HCEC 1CT (cell line): ENCODE measurements around the gene KRT79.

Experiments used
- DNase-seq: peaks from one replicate; pipeline ENCODE4 v3.0.0-alpha.2; 2017

Gene KRT79

DNA sequence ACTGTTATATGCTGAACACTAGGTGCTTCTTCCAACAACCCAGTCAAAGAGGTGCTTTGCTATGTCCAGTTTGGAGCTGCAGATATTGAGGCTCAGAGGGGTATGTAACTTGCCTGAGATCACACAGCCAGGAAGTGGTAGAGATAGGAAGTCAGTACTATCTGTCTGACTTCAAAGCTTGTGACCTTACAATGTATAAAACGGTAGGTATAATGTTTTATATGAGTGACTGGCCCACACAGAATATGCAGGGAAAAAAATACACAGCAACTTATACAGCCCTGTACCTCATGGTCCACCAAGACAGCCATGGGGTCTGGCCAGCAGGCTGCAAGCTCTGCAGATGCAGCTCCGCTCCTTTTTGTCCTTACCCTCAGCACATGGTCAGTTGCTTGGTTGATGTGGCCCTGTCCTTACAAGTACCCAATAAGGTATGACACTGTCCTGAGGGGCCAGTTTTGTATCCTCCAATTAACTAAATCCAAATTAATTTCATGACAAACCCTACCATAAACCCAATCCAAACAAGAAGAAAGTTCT is 16.3 kb downstream of the KRT79 start:
- no peak for DNase-seq

- no peak for DNase-seq
Measured at GRCh38 chr12:52817003-52817698, 17.0 kb downstream of the KRT79 start.

DNA sequence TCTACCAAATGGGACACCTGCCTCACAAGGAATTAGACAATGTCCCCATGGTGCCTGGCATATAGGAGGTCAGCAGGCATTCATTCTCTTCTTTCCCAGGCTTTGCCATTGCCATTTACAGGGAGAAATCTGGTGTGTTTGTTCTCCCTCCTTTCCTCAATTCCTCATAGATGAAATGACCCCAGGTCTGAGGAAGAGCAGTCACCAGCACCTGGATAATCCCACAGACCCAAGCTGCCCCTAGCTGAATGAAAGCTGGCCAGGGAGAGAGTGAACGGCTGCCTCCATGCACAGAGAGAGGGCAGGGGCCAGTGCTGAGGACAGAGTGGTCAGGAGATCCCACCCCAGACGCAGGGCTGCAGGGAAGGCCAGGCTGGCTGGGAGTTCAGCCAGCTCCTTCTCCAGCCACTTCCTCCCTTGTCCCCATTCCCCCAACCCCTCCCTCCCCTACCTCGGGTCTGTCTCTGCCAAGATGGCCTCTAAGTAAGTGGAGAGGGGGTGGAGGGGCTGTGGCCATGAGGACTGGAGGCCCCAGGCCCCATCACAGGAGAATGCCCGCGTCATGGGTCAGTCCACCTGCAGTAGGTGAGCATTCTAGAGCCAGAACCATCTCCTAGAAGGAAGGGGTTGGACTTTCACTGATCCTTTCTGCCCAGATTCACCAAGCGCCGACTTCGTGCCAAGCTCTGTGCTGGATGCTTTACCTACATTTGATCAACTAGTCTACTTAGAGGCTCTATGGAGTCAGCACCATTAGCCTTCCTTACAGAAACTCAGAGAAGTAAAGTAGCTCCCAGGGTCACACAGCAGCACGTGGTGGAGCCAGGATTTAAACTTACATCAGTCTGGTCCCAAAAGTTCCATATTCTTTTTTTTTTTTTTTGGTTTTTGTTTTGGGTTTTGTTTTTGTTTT is 18.2 kb downstream of the KRT79 start:
- DNase-seq: no peak

DNA sequence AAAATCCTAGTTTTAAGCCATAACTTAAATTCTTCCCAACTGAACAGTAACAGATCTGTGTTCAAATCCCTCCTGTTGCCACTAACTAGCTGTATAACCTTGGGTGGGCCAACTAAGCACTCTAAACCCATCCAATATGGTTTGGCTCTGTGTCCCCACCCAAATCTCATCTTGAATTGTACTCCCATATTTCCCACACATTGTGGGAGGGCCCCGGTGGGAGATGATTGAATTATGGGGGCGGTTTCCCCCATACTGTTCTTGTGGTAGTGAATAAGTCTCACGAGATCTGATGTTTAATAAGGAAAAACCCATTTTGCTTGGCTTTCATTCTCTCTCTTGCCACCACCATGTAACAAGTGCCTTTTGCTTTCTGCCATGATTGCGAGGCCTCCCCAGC is 18.9 kb downstream of the KRT79 start:
- no peak for DNase-seq

GRCh38 chr12:52814710-52815155 is 19.4 kb downstream of the KRT79 start:
- no peak for DNase-seq

GRCh38 chr12:52813885-52814709 is 20.0 kb downstream of the KRT79 start, which contains the start of gene KRT4:
Gene KRT4 (minus strand): TSS chr12:52814116. CDS start chr12:52814058, 58 bp downstream.
- no peak for DNase-seq

GRCh38 chr12:52813203-52813819 is 20.8 kb downstream of the KRT79 start:
- DNase-seq: no peak

DNA sequence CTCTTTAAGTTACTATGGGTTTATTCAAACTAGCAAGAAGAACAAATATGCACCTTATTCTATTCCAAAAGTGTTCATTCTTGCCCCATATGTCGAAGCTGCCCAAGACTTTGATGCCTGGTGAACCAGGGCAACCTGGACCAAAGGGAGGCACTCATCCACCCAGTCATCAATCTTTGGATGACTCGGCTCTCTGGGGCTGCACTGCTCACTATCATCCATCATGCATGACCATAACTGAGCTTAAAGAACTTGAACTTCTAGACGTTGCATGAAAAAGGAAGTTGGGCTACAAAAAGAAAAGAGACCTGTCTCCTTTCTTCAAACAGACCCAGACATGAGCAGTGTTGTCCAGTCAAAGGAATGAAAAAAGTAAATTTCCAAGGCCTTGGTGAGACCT is 21.4 kb downstream of the KRT79 start:
- DNase-seq: no peak

DNA sequence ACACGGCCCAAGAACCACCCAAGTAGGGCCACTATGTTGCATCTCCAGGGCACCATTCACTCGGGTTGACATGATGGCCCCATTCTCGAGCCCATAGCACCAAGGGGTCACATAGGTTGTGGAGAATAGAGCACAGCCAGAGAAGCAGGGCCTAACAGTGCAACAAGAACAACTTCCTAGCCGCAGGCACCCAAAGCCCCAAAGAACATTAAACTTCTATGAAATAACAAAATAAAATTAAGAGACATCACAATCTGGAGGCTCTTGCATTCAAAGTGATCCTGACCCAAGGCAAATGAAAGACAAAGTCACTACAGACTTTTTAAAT is 22.1 kb downstream of the KRT79 start:
- DNase-seq: no peak

DNA sequence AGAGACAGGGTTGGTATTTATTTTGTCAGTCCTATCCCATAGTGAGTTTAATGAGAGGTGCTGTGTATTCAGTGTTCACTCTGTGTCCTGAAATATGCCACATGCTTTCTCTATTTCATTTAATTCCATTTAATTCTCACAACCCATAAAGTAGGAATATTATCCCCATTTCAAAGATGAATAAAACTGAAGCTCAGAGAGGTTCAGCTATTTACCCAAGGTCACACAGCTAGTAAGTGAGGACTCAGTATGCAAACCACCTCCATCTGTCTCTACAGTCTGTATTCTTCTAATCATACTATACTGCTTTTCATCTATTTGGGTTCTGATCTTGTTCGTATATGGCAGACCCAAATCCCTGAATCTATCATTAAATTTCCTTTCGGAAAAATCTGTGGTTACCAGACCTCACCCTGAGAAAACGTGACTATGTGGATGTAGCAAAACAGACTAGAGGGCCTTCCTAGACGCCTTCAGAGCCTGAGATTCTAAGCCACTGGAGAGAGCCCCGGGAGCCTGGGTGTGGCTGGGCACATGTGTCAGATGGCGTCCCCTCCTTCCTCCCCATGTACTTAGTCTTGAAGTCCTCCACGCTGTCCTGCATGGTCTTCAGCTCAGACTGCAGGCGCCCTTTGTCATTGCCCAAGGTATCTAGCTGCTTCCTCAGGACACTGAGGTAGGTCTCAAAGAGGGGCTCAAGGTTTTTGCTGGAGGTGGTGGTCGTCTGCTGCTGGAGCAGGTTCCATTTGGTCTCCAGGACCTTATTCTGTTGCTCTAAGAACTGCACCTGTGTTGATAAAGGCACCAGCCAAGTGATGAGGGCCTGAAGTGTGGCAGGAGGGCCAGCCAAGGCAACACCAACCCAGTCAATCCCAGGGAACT is 22.7 kb downstream of the KRT79 start:
- DNase-seq: no peak

GRCh38 chr12:52810554-52810953 is 23.6 kb downstream of the KRT79 start:
- no peak for DNase-seq

DNA sequence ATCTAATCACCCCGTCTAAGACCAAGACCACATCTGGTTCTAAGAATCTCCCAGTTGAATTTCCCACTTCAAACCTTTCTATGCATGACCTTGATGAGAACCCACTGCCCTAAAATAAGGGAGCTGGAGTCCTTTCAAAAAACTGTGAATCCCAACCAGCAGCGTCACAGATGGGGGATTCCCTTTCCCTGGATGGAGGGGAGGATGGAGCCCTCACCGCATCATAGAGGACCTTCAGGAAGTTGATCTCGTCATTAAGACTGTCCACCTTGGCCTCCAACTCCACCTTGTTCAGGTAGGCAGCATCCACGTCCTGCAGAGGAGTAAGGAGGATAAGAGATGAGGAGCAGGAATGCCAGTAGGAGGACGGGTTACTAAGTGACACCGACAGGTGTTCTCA is 24.9 kb downstream of the KRT79 start:
- no peak for DNase-seq

DNA sequence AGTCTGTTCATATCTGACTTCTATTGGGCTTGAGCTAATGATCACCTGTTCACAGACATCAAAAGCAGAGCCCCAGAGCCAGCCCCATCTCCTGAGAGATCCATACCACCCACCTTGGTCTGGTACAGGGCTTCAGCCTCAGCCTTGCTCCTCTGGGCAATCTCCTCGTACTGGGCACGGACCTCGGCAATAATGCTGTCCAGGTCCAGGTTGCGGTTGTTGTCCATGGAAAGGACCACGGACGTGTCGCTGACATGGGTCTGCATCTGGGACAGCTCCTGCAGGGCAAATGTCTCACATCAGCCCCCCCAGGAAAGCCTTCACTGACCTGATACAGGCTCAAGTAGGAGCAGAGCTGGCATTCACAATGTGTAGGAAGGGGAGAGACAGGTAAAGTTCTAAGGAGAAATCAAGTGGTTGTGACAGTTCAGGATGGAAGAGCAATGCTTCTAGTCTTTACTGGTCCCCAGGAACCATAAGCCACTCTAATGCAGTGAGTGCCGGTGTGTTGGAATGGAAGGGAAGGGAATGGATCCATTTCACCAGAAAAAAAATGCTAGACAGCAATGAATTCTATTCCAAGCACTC is 25.4 kb downstream of the KRT79 start:
- no peak for DNase-seq

DNA sequence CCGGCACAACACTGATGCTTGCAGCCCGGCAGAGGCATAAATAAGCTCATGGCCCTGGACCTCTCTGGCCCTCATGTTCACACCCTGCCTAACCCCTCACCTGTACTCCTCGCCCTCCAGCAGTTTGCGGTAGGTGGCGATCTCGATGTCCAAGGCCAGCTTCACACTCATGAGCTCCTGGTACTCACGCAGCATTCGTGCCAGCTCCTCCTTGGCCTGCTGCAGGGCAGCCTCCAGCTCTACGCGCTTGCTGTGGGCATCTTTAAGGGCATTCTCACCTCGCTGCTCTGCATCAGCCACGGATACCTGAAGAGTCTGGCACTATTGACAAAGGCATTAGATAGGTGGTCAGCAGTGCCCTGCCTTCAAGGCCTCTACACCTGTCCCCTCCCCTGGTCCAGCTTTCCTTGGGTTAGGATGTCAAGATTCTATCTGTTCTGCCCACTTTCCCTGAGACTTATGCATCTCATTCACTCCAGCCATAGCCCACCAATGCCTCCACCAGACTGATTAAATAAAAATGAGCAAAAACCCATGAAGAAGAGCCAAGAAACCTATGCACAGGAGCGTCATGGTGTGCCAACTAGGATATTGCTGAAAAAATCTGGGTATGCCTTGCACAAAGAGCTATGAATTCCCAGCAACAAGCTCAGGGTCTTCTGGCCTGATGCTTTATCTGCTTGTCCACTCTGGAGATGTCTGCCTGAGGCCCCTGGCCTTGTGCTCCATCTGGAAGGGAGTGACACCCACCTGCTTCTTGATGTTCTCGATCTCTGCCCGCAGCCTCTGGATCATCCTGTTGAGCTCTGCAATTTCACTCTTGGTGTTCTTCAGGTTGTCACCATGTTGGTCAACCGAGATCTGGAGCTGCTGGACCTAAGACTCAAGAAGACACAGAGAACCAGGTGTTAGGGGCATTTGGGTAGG is 26.3 kb downstream of the KRT79 start:
- no peak for DNase-seq

- no peak for DNase-seq
Measured at GRCh38 chr12:52806821-52807543, 27.1 kb downstream of the KRT79 start.

- DNase-seq: no peak
Measured at GRCh38 chr12:52806169-52806811, 27.8 kb downstream of the KRT79 start.

DNA sequence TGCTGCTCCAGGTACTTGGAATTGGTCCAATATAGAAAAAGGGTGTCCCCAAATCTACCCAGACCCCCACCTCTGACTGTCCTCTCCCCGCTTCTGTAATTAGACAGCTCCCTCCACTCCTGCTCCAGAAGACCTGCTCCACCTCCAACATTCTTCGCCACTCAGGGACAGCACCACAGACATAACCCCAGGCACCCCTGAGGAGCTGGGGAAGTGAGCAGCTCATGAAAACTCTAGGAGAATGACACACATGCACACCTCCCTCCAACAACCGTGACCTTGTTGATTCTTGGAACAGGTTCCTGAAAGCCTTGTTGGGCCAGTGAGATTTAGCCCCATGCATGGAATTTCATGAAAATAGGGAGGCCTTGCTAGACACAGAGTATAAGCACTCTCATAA is 28.4 kb downstream of the KRT79 start:
- DNase-seq: no peak

- no peak for DNase-seq
Measured at GRCh38 chr12:52805000-52805399, 29.1 kb downstream of the KRT79 start.

DNA sequence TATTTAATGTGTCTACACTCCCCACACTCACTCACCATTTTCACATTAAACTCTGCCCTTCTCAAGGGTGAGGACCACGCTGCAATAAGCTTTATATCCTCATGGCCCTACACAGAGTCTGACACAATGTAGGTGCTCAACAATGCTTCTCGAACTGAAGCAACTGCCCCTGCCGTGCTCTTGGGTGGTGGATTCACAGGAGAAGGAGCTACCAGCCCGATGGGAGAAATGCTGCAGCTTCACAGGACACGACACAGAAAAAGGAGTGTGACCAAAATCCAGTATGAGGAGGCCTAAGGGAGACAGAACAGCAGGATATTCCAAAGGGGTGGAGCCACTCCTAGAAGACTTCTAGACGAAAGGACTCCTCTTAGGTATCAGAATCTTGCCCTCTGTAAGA is 31.7 kb downstream of the KRT79 start:
- no peak for DNase-seq
